Measurements from ENCODE around the gene NCKAP5.

- TF ChIP-seq EZH2 (IDR thresholded peaks at IDR 0.05; ENCODE audit: borderline replicate concordance, low read length) (no peak), CTCF (IDR thresholded peaks at IDR 0.05; ENCODE audit: low read length) (no peak)
Observed at GRCh38 chr2:133157141-133157540, 411.1 kb downstream of the NCKAP5 start.
